NCI-H1436 (cell line): ENCODE measurements around the gene DGKI.

Source experiments
- DNase-seq: peaks from one replicate; lab custom pipeline; 2025; lab: John Stamatoyannopoulos, UW

DGKI gene

GRCh38 chr7:137656227-137656849 lies 190.4 kb downstream of the DGKI start:
- DNase-seq = peak; percentile 65

- DNase-seq = no peak
Observed at GRCh38 chr7:137655804-137656203, 191.0 kb downstream of the DGKI start.

- no peak for DNase-seq
Observed at GRCh38 chr7:137652721-137653120, 194.1 kb downstream of the DGKI start.

- no peak for DNase-seq
Observed at GRCh38 chr7:137647905-137648565, 198.7 kb downstream of the DGKI start.

DNA sequence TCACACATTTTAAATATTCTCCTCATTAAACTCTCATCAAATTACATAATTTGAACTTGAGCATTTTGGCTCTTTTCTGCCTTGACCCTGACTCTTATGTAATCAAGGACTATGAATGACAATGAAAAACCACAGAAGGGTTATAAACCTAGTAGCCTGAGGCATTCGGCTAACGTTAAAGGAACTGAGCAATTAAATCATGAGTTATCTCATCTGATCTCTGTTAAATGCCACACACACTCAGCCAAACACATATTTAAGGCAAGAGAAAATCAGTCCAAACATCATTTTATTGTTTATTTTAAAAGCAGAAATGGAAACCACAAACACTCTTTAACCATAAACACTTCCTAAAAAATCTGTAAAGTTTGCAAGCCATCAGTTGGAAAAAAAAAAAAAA lies 204.3 kb downstream of the DGKI start:
- no peak for DNase-seq

DNA sequence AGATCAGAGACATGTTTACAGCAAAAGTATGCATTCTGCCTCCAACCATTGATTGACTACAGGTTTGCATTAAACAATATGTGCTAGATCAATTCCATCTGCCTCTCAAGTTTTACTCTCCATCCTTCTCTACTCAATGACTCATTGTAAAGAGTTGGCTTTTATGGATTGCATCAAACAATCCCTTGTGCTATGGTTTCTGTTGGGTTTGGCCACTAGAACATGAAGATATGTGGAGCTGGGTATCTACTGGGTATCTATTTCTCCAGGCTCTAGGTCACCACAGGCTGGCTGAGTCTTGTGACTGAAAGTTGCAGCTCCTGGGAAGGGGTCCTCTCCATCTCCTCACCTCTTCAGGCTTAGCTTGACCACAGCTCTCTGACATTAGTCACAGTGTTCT lies 204.7 kb downstream of the DGKI start:
- DNase-seq = no peak

GRCh38 chr7:137636376-137636775 lies 210.4 kb downstream of the DGKI start:
- DNase-seq = no peak

GRCh38 chr7:137635874-137636273 lies 210.9 kb downstream of the DGKI start:
- DNase-seq = no peak

GRCh38 chr7:137635132-137635531 lies 211.6 kb downstream of the DGKI start:
- no peak for DNase-seq

DNA sequence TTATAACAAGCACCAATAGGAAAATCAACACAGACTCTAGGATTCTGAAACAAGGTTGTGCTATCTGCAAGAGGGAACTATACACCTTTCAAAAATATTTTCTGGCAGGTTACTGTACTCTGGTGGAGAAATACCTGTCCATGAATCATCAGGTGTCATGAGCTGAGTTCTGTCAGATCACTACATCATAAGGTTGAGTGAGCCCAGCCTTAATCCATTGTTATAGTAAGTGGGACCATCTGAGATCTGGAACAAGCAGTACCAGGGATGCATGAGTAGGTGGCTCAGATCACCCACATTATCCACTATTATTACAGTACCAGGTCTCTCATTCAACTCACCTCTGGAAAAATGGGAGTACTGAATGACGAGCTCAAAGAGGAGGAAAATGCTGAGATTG lies 212.4 kb downstream of the DGKI start:
- no peak for DNase-seq

- DNase-seq = no peak
Observed at GRCh38 chr7:137633133-137633532, 213.6 kb downstream of the DGKI start.

GRCh38 chr7:137628216-137628615 lies 218.6 kb downstream of the DGKI start:
- peak; percentile 6 for DNase-seq

- DNase-seq = no peak
Observed at GRCh38 chr7:137626469-137627067, 220.2 kb downstream of the DGKI start.

DNA sequence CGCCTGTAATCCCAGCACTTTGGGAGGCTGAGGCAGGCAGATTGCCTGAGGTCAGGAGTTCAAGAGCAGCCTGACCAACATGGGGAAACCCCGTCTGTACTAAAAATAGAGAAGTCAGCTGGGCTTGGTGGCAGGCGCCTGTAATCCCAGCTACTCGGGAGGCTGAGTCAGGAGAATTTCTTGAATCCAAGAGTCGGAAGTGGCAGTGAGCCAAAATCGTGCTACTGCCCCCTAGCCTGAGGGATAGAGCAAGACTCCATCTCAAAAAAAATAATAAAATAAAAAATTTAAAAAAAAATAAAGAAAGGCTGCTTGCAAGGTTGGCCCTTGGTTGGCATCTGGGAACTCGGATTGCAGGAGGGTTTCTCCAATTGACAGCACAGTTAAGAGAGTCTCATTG lies 221.6 kb downstream of the DGKI start:
- no peak for DNase-seq

DNA sequence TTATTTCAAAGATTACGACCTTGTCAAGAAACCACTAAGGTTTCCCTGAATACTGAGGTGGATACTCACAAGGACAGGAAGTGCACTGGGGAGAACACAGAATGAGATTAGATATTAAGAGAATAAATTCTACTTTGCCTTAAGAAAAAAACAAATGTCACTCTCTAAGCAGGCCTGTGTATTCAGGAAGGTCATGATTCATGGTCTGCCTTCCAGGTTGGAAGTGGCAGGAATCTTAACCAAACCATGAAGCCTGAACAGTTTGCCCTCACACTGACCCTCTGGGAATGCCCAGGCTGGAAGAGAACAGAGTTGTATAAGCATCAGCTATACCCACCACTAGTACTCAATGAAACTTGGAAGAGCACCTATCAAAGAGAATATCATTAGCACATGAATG lies 227.6 kb downstream of the DGKI start:
- DNase-seq = no peak

DNA sequence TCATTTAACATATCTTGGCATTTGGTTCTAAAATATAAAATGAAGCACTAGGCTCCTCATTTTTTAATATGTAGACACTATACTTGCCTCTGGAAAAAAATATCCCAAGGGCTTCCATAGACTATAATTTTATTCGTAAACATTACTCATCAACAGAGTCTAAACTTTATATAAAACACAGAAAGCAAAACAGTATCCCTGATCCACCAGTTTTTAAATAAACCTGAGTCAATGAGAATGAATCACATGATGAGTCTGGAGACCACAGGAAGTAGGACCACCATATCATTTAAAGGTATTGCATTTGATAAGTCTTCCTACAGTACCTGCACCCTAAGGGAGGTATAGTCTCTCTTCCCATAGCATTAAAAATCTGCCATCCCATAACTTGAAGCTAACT lies 228.0 kb downstream of the DGKI start:
- no peak for DNase-seq

- DNase-seq = no peak
Observed at GRCh38 chr7:137613006-137613525, 233.7 kb downstream of the DGKI start.

DNA sequence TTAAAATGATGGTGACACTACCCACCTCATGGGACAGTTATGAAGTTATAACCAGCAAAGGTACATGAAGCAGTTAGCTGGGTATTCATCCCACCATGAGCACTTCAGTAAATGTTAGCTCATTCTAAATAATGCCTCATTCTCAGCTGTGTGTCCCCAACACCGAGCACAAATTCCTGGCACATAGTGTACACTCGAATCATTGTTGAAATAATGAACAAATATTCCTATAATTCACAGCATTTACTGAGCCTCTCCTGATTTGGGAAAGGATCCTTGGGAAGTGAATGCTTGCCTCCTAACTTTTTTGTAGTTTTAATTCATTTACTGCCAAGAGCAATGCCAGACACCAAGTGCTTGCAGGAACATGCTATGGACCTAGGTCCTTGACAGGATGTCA lies 235.2 kb downstream of the DGKI start:
- DNase-seq = no peak

- no peak for DNase-seq
Observed at GRCh38 chr7:137609500-137609899, 237.3 kb downstream of the DGKI start.

GRCh38 chr7:137606061-137606674 lies 240.6 kb downstream of the DGKI start:
- peak; percentile 40 for DNase-seq

- no peak for DNase-seq
Observed at GRCh38 chr7:137603043-137603442, 243.7 kb downstream of the DGKI start.

DNA sequence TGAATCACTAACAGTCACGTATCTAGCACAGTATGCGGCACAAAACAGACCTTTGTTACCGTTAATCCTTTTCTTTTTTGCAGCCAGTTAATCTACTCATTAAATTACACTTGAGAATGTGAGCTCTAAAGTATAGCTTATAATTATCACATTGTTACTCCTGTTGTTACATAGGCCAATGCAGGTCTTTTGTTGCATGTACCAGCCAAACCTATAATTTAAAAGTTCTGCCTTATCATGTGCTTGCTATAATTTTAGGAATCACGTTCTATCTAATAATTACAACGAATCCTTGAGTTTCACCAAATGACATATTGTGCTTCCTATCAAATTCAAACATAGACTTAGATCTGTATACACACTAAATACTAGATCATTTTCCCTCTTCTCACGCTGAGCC lies 245.1 kb downstream of the DGKI start:
- peak; percentile 32 for DNase-seq

- no peak for DNase-seq
Observed at GRCh38 chr7:137597856-137598255, 248.9 kb downstream of the DGKI start.
